HEK293 (cell line): ENCODE data around the gene SULT1B1.

Experiments
- CTCF ChIA-PET: fragments of 350-600 bp; formaldehyde crosslinking; extraction: SDS; loops from one replicate; lab custom pipeline; 2021; ENCODE audit warnings: antibody characterized with exemption; lab: Yijun Ruan, JAX
- POLR2A ChIA-PET: fragments of 300-600 bp; formaldehyde crosslinking; extraction: SDS; loops from one replicate; lab custom pipeline; 2020; ENCODE audit warnings: antibody characterized with exemption, inconsistent platforms; lab: Yijun Ruan, JAX
- H3K27ac ChIP-seq: fragments of 200-500 bp; sonication (Bioruptor generic); 2 replicates; pipeline ENCODE4 v1.5.1; 2014; ENCODE audit warnings: low read depth, low read length, control low read depth, inconsistent platforms; ENCODE audit errors: extremely low read depth
- H3K36me3 ChIP-seq, 2 experiments: fragments of 200-500 bp in 1 of 2; sonication (Bioruptor generic) in 1 of 2; 1 replicate in 1 of 2; 2 replicates in 1 of 2; pipeline ENCODE4 v1.5.1; 2014 to 2017; ENCODE audit warnings: inconsistent platforms in 2 of 2, low read length in 2 of 2; ENCODE audit not compliant: control insufficient read depth in 2 of 2, insufficient read depth in 1 of 2
- H3K4me1 ChIP-seq: fragments of 200-500 bp; sonication (Bioruptor generic); 2 replicates; pipeline ENCODE4 v1.5.1; 2014; ENCODE audit warnings: mild to moderate bottlenecking, low read length, inconsistent platforms; ENCODE audit not compliant: control insufficient read depth, insufficient read depth
- H3K4me3 ChIP-seq: 2 replicates; pipeline ENCODE4 v1.5.1; 2011; ENCODE audit warnings: low read depth, mild to moderate bottlenecking, control low read depth, low read length, moderate library complexity
- H3K9me3 ChIP-seq: fragments of 200-500 bp; sonication (Bioruptor generic); 2 replicates; pipeline ENCODE4 v1.5.1; 2014; ENCODE audit warnings: low read depth, low read length, inconsistent platforms; ENCODE audit not compliant: control insufficient read depth, insufficient read depth
- BCL11A ChIP-seq: fragments of 450-650 bp; formaldehyde crosslinking; IDR thresholded peaks from 2 replicates; pipeline ENCODE4 v1.5.1; 2016; ENCODE audit warnings: low read depth, missing biosample characterization, missing genetic modification characterization
- EGR2 ChIP-seq: fragments of 450-650 bp; formaldehyde crosslinking; IDR thresholded peaks from 2 replicates; pipeline ENCODE4 v1.5.1; 2016; ENCODE audit warnings: low read depth, missing biosample characterization, missing genetic modification characterization
- FEZF1 ChIP-seq: fragments of 450-650 bp; formaldehyde crosslinking; IDR thresholded peaks from 2 replicates; pipeline ENCODE4 v1.5.1; 2016; ENCODE audit warnings: missing biosample characterization, missing genetic modification characterization
- KLF16 ChIP-seq: fragments of 450-650 bp; formaldehyde crosslinking; IDR thresholded peaks from 2 replicates; pipeline ENCODE4 v1.5.1; 2017; ENCODE audit warnings: missing biosample characterization, missing genetic modification characterization
- MZF1 ChIP-seq: fragments of 450-650 bp; formaldehyde crosslinking; IDR thresholded peaks from 2 replicates; pipeline ENCODE4 v1.5.1; 2017; ENCODE audit warnings: missing biosample characterization, missing genetic modification characterization, borderline replicate concordance
- SP2 ChIP-seq: fragments of 450-650 bp; formaldehyde crosslinking; IDR thresholded peaks from 2 replicates; pipeline ENCODE4 v1.5.1; 2016; ENCODE audit warnings: missing biosample characterization, missing genetic modification characterization
- SP7 ChIP-seq: fragments of 450-650 bp; formaldehyde crosslinking; IDR thresholded peaks from 2 replicates; pipeline ENCODE4 v1.5.1; 2016; ENCODE audit warnings: missing biosample characterization, missing genetic modification characterization
- ZBTB17 ChIP-seq: fragments of 450-650 bp; formaldehyde crosslinking; IDR thresholded peaks from 2 replicates; pipeline ENCODE4 v1.5.1; 2016; ENCODE audit warnings: missing biosample characterization, missing genetic modification characterization
- ZNF169 ChIP-seq: fragments of 450-650 bp; formaldehyde crosslinking; IDR thresholded peaks from 2 replicates; pipeline ENCODE4 v1.5.1; 2016; ENCODE audit warnings: missing biosample characterization, missing genetic modification characterization
- ZNF19 ChIP-seq: fragments of 450-650 bp; formaldehyde crosslinking; IDR thresholded peaks from 2 replicates; pipeline ENCODE4; 2016; ENCODE audit warnings: missing biosample characterization, missing genetic modification characterization, low read depth
- ZNF266 ChIP-seq: fragments of 450-650 bp; formaldehyde crosslinking; IDR thresholded peaks from 2 replicates; pipeline ENCODE4 v1.5.1; 2016; ENCODE audit warnings: missing biosample characterization, missing genetic modification characterization, low read depth
- ZNF292 ChIP-seq: fragments of 450-650 bp; formaldehyde crosslinking; IDR thresholded peaks from 2 replicates; pipeline ENCODE4 v1.5.1; 2016; ENCODE audit warnings: low read depth, missing biosample characterization, missing genetic modification characterization, borderline replicate concordance
- ZNF341 ChIP-seq: fragments of 450-650 bp; formaldehyde crosslinking; IDR thresholded peaks from 2 replicates; pipeline ENCODE4; 2016; ENCODE audit warnings: low read depth, missing biosample characterization, missing genetic modification characterization
- ZNF529 ChIP-seq: fragments of 450-650 bp; formaldehyde crosslinking; IDR thresholded peaks from 2 replicates; pipeline ENCODE4 v1.5.1; 2017; ENCODE audit warnings: missing genetic modification characterization, missing biosample characterization; ENCODE audit not compliant: insufficient replicate concordance
- ZNF558 ChIP-seq: fragments of 450-650 bp; formaldehyde crosslinking; IDR thresholded peaks from 2 replicates; pipeline ENCODE4 v1.5.1; 2016; ENCODE audit warnings: missing biosample characterization, missing genetic modification characterization
- ZNF610 ChIP-seq: fragments of 450-650 bp; formaldehyde crosslinking; IDR thresholded peaks from 2 replicates; pipeline ENCODE4 v1.5.1; 2016; ENCODE audit warnings: missing biosample characterization, missing genetic modification characterization, borderline replicate concordance
- ZNF777 ChIP-seq: fragments of 450-650 bp; formaldehyde crosslinking; IDR thresholded peaks from 2 replicates; pipeline ENCODE4 v1.5.1; 2017; ENCODE audit warnings: missing biosample characterization, missing genetic modification characterization, borderline replicate concordance
- ZNF791 ChIP-seq: fragments of 450-650 bp; formaldehyde crosslinking; IDR thresholded peaks from 2 replicates; pipeline ENCODE4 v1.5.1; 2016; ENCODE audit warnings: missing biosample characterization, missing genetic modification characterization
- ZSCAN30 ChIP-seq: fragments of 450-650 bp; IDR thresholded peaks from 2 replicates; pipeline ENCODE4 v1.5.1; 2018; ENCODE audit warnings: missing biosample characterization, mild to moderate bottlenecking, missing genetic modification characterization, moderate library complexity
- TF ChIP-seq, protein P1 (sequence below): fragments of 450-650 bp; formaldehyde crosslinking; IDR thresholded peaks from 2 replicates; pipeline ENCODE4 v1.5.1; 2016; ENCODE audit warnings: missing biosample characterization, missing genetic modification characterization, low read depth
- TF ChIP-seq, protein P2 (sequence below): fragments of 450-650 bp; formaldehyde crosslinking; IDR thresholded peaks from 2 replicates; pipeline ENCODE4 v1.5.1; 2016; ENCODE audit warnings: missing biosample characterization, missing genetic modification characterization
- TF ChIP-seq, protein P3 (sequence below): fragments of 450-650 bp; formaldehyde crosslinking; IDR thresholded peaks from 2 replicates; pipeline ENCODE4 v1.5.1; 2016; ENCODE audit warnings: missing biosample characterization, missing genetic modification characterization, borderline replicate concordance

SULT1B1 gene

DNA sequence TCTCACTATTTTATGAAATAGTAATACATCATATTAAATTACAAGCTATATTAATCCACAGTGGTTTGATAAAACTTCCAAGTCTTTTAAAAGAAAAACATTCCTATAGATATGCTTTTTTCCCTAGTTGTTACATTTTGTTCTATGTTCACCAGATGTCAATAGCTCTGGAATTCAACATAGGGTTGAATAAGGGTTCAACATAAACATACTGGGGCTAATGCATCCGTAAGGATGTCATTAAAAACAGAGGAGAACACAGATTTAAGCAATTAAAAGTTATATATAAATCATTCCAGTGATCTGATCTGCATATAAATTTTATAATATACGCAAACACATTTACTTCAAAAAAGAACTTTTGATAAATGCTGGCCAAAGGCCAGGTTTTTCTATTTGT, 32.5 kb downstream of the SULT1B1 start:
- H3K9me3 ChIP-seq: no peaks in the 10 kb centered on the region
- TF ChIP-seq ZNF169 (tag by site-specific recombination): no peak
- TF ChIP-seq SP7: no peak
- no peak for TF ChIP-seq EGR2 (tag by site-specific recombination)
- no peak for TF ChIP-seq ZSCAN30
- no peak for TF ChIP-seq FEZF1 (tag by site-specific recombination)
- TF ChIP-seq ZNF777 (tag by site-specific recombination): no peak
- TF ChIP-seq, protein P1, sequence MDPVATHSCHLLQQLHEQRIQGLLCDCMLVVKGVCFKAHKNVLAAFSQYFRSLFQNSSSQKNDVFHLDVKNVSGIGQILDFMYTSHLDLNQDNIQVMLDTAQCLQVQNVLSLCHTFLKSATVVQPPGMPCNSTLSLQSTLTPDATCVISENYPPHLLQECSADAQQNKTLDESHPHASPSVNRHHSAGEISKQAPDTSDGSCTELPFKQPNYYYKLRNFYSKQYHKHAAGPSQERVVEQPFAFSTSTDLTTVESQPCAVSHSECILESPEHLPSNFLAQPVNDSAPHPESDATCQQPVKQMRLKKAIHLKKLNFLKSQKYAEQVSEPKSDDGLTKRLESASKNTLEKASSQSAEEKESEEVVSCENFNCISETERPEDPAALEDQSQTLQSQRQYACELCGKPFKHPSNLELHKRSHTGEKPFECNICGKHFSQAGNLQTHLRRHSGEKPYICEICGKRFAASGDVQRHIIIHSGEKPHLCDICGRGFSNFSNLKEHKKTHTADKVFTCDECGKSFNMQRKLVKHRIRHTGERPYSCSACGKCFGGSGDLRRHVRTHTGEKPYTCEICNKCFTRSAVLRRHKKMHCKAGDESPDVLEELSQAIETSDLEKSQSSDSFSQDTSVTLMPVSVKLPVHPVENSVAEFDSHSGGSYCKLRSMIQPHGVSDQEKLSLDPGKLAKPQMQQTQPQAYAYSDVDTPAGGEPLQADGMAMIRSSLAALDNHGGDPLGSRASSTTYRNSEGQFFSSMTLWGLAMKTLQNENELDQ (tag by site-specific recombination): no peak
- no peak for TF ChIP-seq ZNF558 (tag by site-specific recombination)
- TF ChIP-seq ZNF19 (tag by site-specific recombination): no peak
- TF ChIP-seq ZNF341 (tag by site-specific recombination): no peak
- TF ChIP-seq ZNF529: no peak
- TF ChIP-seq, protein P2, sequence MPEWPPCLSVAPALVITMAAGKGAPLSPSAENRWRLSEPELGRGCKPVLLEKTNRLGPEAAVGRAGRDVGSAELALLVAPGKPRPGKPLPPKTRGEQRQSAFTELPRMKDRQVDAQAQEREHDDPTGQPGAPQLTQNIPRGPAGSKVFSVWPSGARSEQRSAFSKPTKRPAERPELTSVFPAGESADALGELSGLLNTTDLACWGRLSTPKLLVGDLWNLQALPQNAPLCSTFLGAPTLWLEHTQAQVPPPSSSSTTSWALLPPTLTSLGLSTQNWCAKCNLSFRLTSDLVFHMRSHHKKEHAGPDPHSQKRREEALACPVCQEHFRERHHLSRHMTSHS (tag by site-specific recombination): no peak
- TF ChIP-seq ZNF266 (tag by site-specific recombination): no peak
- no peak for TF ChIP-seq SP2 (tag by site-specific recombination)
- TF ChIP-seq BCL11A: no peak
- no peak for TF ChIP-seq ZNF791 (tag by site-specific recombination)
- TF ChIP-seq, all 188 proteins: peak for 0
- POLR2A ChIA-PET: no interaction called here
- CTCF ChIA-PET: interaction anchor here (0.6 kb wide), 1 partner anchor 13 kb away, joined by 5 read pairs; no protein-coding TSS in a partner anchor
- Histone ChIP-seq H3K4me3 (no peak overlapping the region), H3K36me3 (no peaks in the 10 kb centered on the region), H3K4me1 (no peaks in the 10 kb centered on the region), H3K27ac (no peak overlapping the region)

DNA sequence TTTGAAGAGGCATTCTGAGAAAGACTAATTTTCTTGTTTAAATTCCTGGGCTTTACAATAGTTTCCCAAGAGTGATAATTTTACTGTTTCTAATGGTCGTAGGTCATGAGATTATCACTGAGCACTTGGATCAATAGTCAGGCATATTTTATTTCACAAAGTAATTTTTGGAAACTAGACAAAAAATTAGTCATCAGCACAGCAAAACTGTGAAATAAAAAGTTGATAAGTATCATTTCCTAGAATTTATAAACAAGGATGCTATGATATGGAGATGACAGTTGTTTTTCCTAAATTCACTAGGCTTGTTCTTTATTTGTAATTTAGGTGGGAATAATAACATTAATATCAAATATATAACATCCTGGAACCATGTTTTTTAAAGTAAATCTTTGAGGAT, 33.0 kb downstream of the SULT1B1 start:
- ChIA-PET POLR2A (no interaction called here), CTCF (no interaction called here)
- Histone ChIP-seq H3K9me3 (no peaks in the 10 kb centered on the region), H3K4me1 (no peaks in the 10 kb centered on the region), H3K27ac (no peak overlapping the region), H3K4me3 (no peak overlapping the region), H3K36me3 (no peaks in the 10 kb centered on the region)
- TF ChIP-seq ZBTB17 (tag by site-specific recombination) (no peak), KLF16 (tag by site-specific recombination) (no peak)
- TF ChIP-seq, protein P1 (tag by site-specific recombination): no peak

DNA sequence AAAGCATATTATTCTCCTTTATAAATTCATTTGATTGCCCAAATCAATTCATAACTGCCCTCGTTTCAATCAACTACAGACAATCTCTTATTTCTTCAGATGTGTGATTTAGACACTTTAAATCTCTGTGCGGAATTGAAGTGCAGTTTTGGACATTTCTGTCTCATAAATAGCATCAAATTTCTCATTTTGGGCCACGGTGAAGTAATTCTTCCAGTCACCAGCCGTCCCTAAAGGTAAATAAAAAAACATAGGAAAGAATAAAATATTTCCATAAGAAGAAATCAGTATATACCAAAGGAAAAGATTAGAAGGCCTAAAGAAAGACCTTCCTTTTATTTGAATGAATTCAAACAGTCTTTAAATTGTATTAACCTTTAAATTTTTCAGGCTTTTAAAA, 33.4 kb downstream of the SULT1B1 start:
- Histone ChIP-seq H3K36me3 (no peaks in the 10 kb centered on the region), H3K9me3 (no peaks in the 10 kb centered on the region), H3K4me1 (no peaks in the 10 kb centered on the region), H3K27ac (no peak overlapping the region), H3K4me3 (no peak overlapping the region)
- ChIA-PET POLR2A (no interaction called here), CTCF (no interaction called here)
- TF ChIP-seq, protein P3, sequence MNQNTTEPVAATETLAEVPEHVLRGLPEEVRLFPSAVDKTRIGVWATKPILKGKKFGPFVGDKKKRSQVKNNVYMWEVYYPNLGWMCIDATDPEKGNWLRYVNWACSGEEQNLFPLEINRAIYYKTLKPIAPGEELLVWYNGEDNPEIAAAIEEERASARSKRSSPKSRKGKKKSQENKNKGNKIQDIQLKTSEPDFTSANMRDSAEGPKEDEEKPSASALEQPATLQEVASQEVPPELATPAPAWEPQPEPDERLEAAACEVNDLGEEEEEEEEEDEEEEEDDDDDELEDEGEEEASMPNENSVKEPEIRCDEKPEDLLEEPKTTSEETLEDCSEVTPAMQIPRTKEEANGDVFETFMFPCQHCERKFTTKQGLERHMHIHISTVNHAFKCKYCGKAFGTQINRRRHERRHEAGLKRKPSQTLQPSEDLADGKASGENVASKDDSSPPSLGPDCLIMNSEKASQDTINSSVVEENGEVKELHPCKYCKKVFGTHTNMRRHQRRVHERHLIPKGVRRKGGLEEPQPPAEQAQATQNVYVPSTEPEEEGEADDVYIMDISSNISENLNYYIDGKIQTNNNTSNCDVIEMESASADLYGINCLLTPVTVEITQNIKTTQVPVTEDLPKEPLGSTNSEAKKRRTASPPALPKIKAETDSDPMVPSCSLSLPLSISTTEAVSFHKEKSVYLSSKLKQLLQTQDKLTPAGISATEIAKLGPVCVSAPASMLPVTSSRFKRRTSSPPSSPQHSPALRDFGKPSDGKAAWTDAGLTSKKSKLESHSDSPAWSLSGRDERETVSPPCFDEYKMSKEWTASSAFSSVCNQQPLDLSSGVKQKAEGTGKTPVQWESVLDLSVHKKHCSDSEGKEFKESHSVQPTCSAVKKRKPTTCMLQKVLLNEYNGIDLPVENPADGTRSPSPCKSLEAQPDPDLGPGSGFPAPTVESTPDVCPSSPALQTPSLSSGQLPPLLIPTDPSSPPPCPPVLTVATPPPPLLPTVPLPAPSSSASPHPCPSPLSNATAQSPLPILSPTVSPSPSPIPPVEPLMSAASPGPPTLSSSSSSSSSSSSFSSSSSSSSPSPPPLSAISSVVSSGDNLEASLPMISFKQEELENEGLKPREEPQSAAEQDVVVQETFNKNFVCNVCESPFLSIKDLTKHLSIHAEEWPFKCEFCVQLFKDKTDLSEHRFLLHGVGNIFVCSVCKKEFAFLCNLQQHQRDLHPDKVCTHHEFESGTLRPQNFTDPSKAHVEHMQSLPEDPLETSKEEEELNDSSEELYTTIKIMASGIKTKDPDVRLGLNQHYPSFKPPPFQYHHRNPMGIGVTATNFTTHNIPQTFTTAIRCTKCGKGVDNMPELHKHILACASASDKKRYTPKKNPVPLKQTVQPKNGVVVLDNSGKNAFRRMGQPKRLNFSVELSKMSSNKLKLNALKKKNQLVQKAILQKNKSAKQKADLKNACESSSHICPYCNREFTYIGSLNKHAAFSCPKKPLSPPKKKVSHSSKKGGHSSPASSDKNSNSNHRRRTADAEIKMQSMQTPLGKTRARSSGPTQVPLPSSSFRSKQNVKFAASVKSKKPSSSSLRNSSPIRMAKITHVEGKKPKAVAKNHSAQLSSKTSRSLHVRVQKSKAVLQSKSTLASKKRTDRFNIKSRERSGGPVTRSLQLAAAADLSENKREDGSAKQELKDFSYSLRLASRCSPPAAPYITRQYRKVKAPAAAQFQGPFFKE: no peak
- TF ChIP-seq MZF1 (tag by site-specific recombination) (no peak), ZNF610 (no peak), ZNF292 (tag by site-specific recombination) (no peak)
